GM23338 (cell line): ENCODE measurements around the gene TMEM238. TPM values are rescaled to one million over a fixed set of nuclear protein-coding genes. Genes with fewer than 3 reads are reported as not detected.

Source experiments
- ATAC-seq: fragments of 200-7000 bp; cut with Tn5 transposase; 3 replicates; pipeline ENCODE4 v1.9.1; 2020
- DNase-seq: peaks from one replicate; pipeline ENCODE4 v3.0.0-alpha.2; 2015; ENCODE audit warnings: low spot score
- H2AFZ ChIP-seq: fragments of 200-600 bp; sonication (generic); 2 replicates; pipeline ENCODE4 v1.8.0; 2016; ENCODE audit warnings: antibody characterized with exemption, mild to moderate bottlenecking, moderate library complexity
- H3F3A ChIP-seq: fragments of 200-600 bp; sonication (generic); replicated peaks from 2 replicates; pipeline ENCODE4 v1.8.0; 2017; ENCODE audit warnings: antibody characterized with exemption, mixed run types, low read depth
- H3K27ac ChIP-seq: fragments of 200-600 bp; sonication (generic); 2 replicates; pipeline ENCODE4 v1.6.1; 2016; ENCODE audit warnings: low read depth
- H3K27me3 ChIP-seq: fragments of 200-600 bp; sonication (generic); 2 replicates; pipeline ENCODE4 v1.8.0; 2016; ENCODE audit warnings: mild to moderate bottlenecking, mixed run types, moderate library complexity; ENCODE audit not compliant: insufficient read depth
- H3K36me3 ChIP-seq: fragments of 200-600 bp; sonication (generic); 2 replicates; pipeline ENCODE4 v1.8.0; 2016; ENCODE audit warnings: mild to moderate bottlenecking; ENCODE audit not compliant: insufficient read depth
- H3K4me1 ChIP-seq: fragments of 200-600 bp; sonication (generic); 2 replicates; pipeline ENCODE4 v1.8.0; 2016; ENCODE audit warnings: mild to moderate bottlenecking, moderate library complexity; ENCODE audit not compliant: insufficient read depth
- H3K4me2 ChIP-seq: fragments of 200-600 bp; sonication (generic); 2 replicates; pipeline ENCODE4 v1.7.1; 2017; ENCODE audit warnings: mixed run types
- H3K4me3 ChIP-seq: fragments of 200-600 bp; sonication (generic); 2 replicates; pipeline ENCODE4 v1.6.1; 2016; ENCODE audit warnings: mixed run types
- H3K79me2 ChIP-seq: fragments of 200-600 bp; sonication (generic); replicated peaks from 2 replicates; pipeline ENCODE4 v1.8.0; 2017; ENCODE audit warnings: mild to moderate bottlenecking; ENCODE audit not compliant: insufficient read depth
- H3K9me2 ChIP-seq: fragments of 200-600 bp; sonication (generic); 2 replicates; pipeline ENCODE4 v1.8.0; 2017; ENCODE audit not compliant: insufficient read depth
- H4K20me1 ChIP-seq: fragments of 200-600 bp; sonication (generic); replicated peaks from 2 replicates; pipeline ENCODE4 v1.8.0; 2017; ENCODE audit warnings: mild to moderate bottlenecking; ENCODE audit not compliant: insufficient read depth
- H3K27ac Mint-ChIP-seq: 2 replicates; pipeline ENCODE4 v1.8.0; 2020; ENCODE audit warnings: inconsistent platforms, mild to moderate bottlenecking, moderate library complexity, mixed read lengths
- H3K27me3 Mint-ChIP-seq: 3 replicates; pipeline ENCODE4 v1.8.0; 2022; ENCODE audit warnings: low read depth, mild to moderate bottlenecking, moderate library complexity, mixed read lengths, inconsistent platforms; ENCODE audit not compliant: insufficient read depth, poor library complexity
- H3K36me3 Mint-ChIP-seq: 3 replicates; pipeline ENCODE4 v1.8.0; 2021; ENCODE audit warnings: low read depth, mild to moderate bottlenecking, inconsistent platforms, moderate library complexity, mixed read lengths
- H3K4me1 Mint-ChIP-seq: 3 replicates; pipeline ENCODE4 v1.8.0; 2020; ENCODE audit warnings: mild to moderate bottlenecking, inconsistent platforms, mixed read lengths
- H3K4me3 Mint-ChIP-seq: 3 replicates; pipeline ENCODE4 v1.8.0; 2021; ENCODE audit warnings: moderate library complexity, mild to moderate bottlenecking, inconsistent platforms, mixed read lengths
- H3K9me3 Mint-ChIP-seq: 3 replicates; pipeline ENCODE4 v1.8.0; 2020; ENCODE audit warnings: moderate library complexity, mild to moderate bottlenecking, inconsistent platforms, mixed read lengths
- CREB1 ChIP-seq: fragments of 250-450 bp; sonication (Bioruptor Pico); IDR thresholded peaks from 2 replicates; pipeline ENCODE4 v1.5.0; 2020; ENCODE audit warnings: low read depth, mild to moderate bottlenecking, moderate library complexity
- ETS1 ChIP-seq: IDR thresholded peaks from 2 replicates; pipeline ENCODE4 v1.6.1; 2016; ENCODE audit warnings: antibody characterized with exemption
- EZH2phosphoT487 ChIP-seq: fragments of 200-600 bp; sonication (generic); IDR thresholded peaks from one replicate; pipeline ENCODE4 v1.8.1; 2018; ENCODE audit warnings: antibody characterized with exemption; ENCODE audit not compliant: unreplicated experiment
- JUNB ChIP-seq: IDR thresholded peaks from one replicate; pipeline ENCODE4 v1.6.1; 2016; ENCODE audit warnings: antibody characterized with exemption; ENCODE audit not compliant: unreplicated experiment
- NANOG ChIP-seq: IDR thresholded peaks from 2 replicates; pipeline ENCODE4 v1.6.1; 2016; ENCODE audit warnings: antibody characterized with exemption, borderline replicate concordance
- POLR2AphosphoS5 ChIP-seq: IDR thresholded peaks from 2 replicates; pipeline ENCODE4 v1.6.1; 2016; ENCODE audit warnings: antibody characterized with exemption, low read depth
- REST ChIP-seq: IDR thresholded peaks from one replicate; pipeline ENCODE4 v1.6.1; 2018; ENCODE audit warnings: antibody characterized with exemption; ENCODE audit not compliant: unreplicated experiment
- STAT1 ChIP-seq: IDR thresholded peaks from one replicate; pipeline ENCODE4 v1.6.1; 2016; ENCODE audit warnings: antibody characterized with exemption; ENCODE audit not compliant: unreplicated experiment
- ZNF331 ChIP-seq: fragments of 250-450 bp; sonication (Bioruptor Pico); IDR thresholded peaks from 2 replicates; pipeline ENCODE4 v1.5.0; 2020; ENCODE audit warnings: low read depth, mild to moderate bottlenecking, moderate library complexity
- ZNF462 ChIP-seq: fragments of 250-450 bp; sonication (Bioruptor Pico); IDR thresholded peaks from 2 replicates; pipeline ENCODE4 v1.5.0; 2020; ENCODE audit warnings: mild to moderate bottlenecking, moderate library complexity
- polyA plus RNA-seq: library from polyadenylated mRNA; unstranded; fragments of >200 nt; fragmentation: Nextera tagmentation; extraction: Ambion mirVana; gene quantifications from 2 replicates; pipeline ENCODE4 v1.2.1, GENCODE V29; 2016
- total RNA-seq: library from RNA; depleted of rRNA; stranded (reverse); fragments of >200 nt; shearing (Covaris generic); gene quantifications from 2 replicates; pipeline ENCODE4 v1.2.3, GENCODE V29; 2014

TMEM238 gene
- total and polyA plus RNA-seq, 2 experiments from 2014 or later = 0.55 to 7.5 TPM

DNA sequence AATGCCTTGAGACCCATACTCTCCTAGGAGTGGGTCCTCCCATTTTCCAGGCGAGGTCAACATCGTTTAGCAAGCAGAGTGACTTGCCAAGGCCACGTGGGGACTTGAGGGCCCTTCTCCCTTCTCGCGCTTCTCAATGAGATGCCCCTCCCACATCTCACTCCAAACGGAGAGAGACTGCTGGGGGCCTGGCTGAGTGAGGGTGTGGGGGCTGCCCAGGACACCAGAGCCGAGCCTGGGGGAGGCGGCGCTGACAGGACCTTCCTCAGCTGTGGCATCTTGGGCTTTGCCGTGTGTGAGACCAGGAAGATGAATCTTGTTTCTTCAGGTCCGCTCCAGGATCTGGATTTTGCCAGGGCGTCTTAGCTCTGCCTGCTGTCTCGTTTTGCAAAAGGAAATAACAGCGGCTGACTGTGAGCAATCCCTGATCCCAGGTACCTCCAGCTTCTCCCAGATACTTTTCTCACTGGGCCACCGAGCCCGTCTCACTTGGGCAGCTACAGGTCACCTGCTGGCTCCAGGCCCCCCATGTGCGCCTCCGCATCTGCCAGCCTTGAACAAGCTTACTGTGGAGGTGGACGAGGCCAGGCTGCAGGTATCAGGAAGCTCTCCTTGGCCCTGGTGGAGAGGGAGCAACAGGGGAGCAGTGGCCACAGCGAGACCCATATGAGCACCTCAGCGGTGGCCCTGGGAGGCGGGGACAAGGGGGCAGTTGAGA, 35.6 kb downstream of the TMEM238 start (continued):
- no peak for TF ChIP-seq ZNF462 (CRISPR knock-in tag)
- no peak for TF ChIP-seq JUNB
- no peak for TF ChIP-seq EZH2phosphoT487
- TF ChIP-seq POLR2AphosphoS5 = 0 out of 2 replicates have a peak, but pooled peaks have one; percentile 13

DNA sequence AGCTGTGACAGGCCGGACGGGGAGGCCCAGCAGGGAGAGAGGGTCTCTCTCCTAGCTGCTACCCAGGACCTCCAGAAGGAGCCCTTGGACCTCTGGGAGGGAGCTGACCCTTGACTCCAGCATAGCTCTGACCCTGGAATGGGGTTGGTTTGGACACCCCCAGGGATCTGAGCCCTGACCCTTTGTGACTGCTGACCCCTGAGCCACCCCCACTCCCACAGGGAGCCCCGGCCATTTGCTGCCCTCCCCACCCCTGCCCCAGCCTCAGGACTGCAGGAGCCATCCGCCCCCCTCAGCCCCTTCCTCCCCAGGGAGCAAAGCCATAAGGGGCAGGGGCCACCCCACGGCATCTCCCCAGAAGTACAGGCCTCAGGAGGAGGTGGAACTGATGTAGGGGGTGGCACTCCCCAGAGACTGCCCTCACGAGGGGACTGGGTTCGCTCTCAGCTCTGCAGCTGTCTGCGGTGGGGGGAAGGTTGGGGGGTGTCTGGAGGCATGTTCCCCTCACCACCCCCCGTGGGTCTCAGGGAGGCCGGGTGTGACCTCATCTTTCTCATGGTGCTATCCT, 36.6 kb downstream of the TMEM238 start:
- no peaks in the 10 kb centered on the region for H3K9me3 Mint-ChIP-seq
- H3K4me3 ChIP-seq = no peak overlapping the region
- peaks cover 39% of the 10 kb centered on the region for H3K27me3 Mint-ChIP-seq
- no peaks in the 10 kb centered on the region for H3K79me2 ChIP-seq
- H3K4me3 Mint-ChIP-seq = peak overlapping the region; percentile 52; the same call in 2 of the 3 replicates
- H3K9me2 ChIP-seq = no peaks in the 10 kb centered on the region
- DNase-seq (no peak), ATAC-seq (no peak)
- H3F3A ChIP-seq = peaks cover 17% of the 10 kb centered on the region
- no peak overlapping the region for H2AFZ ChIP-seq
- peak overlapping the region; percentile 69 for H3K27ac Mint-ChIP-seq
- no peaks in the 10 kb centered on the region for H4K20me1 ChIP-seq
- H3K36me3 ChIP-seq = no peaks in the 10 kb centered on the region; the same call in 1 of the 2 replicates
- H3K27ac ChIP-seq = no peak overlapping the region
- H3K36me3 Mint-ChIP-seq = peaks cover 30% of the 10 kb centered on the region
- H3K4me2 ChIP-seq = peak overlapping the region; percentile 75
- peaks cover 17% of the 10 kb centered on the region for H3K27me3 ChIP-seq
- peaks cover 48% of the 10 kb centered on the region for H3K4me1 Mint-ChIP-seq
- H3K4me1 ChIP-seq = peaks cover 33% of the 10 kb centered on the region
- no peak for TF ChIP-seq STAT1
- TF ChIP-seq CREB1 (CRISPR knock-in tag) = no peak
- no peak for TF ChIP-seq ETS1
- TF ChIP-seq POLR2AphosphoS5 = no peak
- no peak for TF ChIP-seq JUNB
- no peak for TF ChIP-seq NANOG
- TF ChIP-seq ZNF331 (CRISPR knock-in tag) = no peak
- no peak for TF ChIP-seq REST
